Measurements from ENCODE around the gene MAML2.

- no peak for TF ChIP-seq CTCF (IDR thresholded peaks at IDR 0.05)
- TF ChIP-seq POLR2AphosphoS5 (IDR thresholded peaks at IDR 0.05; ENCODE audit: low read depth, low read length): no peak
- no peak for TF ChIP-seq REST (IDR thresholded peaks at IDR 0.05; ENCODE audit: insufficient read depth in 1 of 2, low read depth in 2 of 2, low read length in 1 of 2)
- TF ChIP-seq TCF7L2 (IDR thresholded peaks at IDR 0.05; ENCODE audit: low read depth, low read length): no peak
- no peak for TF ChIP-seq SIN3A (IDR thresholded peaks at IDR 0.05; ENCODE audit: borderline replicate concordance, insufficient read depth, low read depth, low read length)
These were observed 346.3 kb downstream of the MAML2 start for GRCh38 chr11:95996621-95997235.

All from Panc1 (cell line).